Testis (tissue), 2 donors: Measurements from ENCODE around the gene DHRS4L2.
"Not testable (repeated sequence)": the region's sequence is repeated elsewhere in the genome, so short reads cannot be mapped to it uniquely, and the experiment has no call there.

ENCODE experiments used
- POLR2A ChIP-seq: fragments of 450-650 bp; IDR thresholded peaks from one replicate; pipeline ENCODE4 v1.6.1; 2017; ENCODE audit warnings: antibody characterized with exemption, mild to moderate bottlenecking, moderate library complexity
- TF ChIP-seq, protein P1 (sequence below), 3 experiments: fragments of 450-650 bp in 2 of 3; fragments of 200-600 bp in 1 of 3; sonication (generic) in 1 of 3; IDR thresholded peaks; one replicate each; pipeline ENCODE4 v1.5.1; 2016 to 2019; ENCODE audit warnings: antibody characterized with exemption in 3 of 3, mild to moderate bottlenecking in 2 of 3, moderate library complexity in 1 of 3

- TF ChIP-seq POLR2A: not testable (repeated sequence)
- TF ChIP-seq, protein P1, sequence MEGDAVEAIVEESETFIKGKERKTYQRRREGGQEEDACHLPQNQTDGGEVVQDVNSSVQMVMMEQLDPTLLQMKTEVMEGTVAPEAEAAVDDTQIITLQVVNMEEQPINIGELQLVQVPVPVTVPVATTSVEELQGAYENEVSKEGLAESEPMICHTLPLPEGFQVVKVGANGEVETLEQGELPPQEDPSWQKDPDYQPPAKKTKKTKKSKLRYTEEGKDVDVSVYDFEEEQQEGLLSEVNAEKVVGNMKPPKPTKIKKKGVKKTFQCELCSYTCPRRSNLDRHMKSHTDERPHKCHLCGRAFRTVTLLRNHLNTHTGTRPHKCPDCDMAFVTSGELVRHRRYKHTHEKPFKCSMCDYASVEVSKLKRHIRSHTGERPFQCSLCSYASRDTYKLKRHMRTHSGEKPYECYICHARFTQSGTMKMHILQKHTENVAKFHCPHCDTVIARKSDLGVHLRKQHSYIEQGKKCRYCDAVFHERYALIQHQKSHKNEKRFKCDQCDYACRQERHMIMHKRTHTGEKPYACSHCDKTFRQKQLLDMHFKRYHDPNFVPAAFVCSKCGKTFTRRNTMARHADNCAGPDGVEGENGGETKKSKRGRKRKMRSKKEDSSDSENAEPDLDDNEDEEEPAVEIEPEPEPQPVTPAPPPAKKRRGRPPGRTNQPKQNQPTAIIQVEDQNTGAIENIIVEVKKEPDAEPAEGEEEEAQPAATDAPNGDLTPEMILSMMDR (IDR thresholded peaks at IDR 0.05): not testable (repeated sequence)
These were observed 31.8 kb downstream of the DHRS4L2 start for GRCh38 chr14:24020520-24020919.
